Endothelial cell of umbilical vein (primary cell): ENCODE data around the gene LRRC8C.

Source experiments
- CTCF ChIP-seq, 2 donors: IDR thresholded peaks; 1 replicate in 1 of 2; 2 replicates in 1 of 2; pipeline ENCODE4 v1.5.1; 2011; ENCODE audit warnings: low read length in 2 of 2, mild to moderate bottlenecking in 2 of 2, moderate library complexity in 2 of 2, control low read depth in 1 of 2, inconsistent platforms in 1 of 2, low read depth in 1 of 2; ENCODE audit not compliant: insufficient read depth in 1 of 2; ENCODE audit errors: extremely low read depth in 1 of 2
- EZH2 ChIP-seq: IDR thresholded peaks from 2 replicates; pipeline ENCODE4 v1.6.1; 2012; ENCODE audit warnings: borderline replicate concordance, low read depth, mild to moderate bottlenecking, moderate library complexity, low read length, inconsistent platforms; ENCODE audit not compliant: severe bottlenecking
- FOS ChIP-seq: IDR thresholded peaks from 2 replicates; pipeline ENCODE4 v1.6.1; 2011; ENCODE audit warnings: mild to moderate bottlenecking, low read length, moderate library complexity, borderline replicate concordance; ENCODE audit not compliant: insufficient read depth
- GATA2 ChIP-seq: IDR thresholded peaks from 2 replicates; pipeline ENCODE4 v1.7.0; 2011; ENCODE audit warnings: low read depth, mild to moderate bottlenecking, moderate library complexity, mixed read lengths, low read length; ENCODE audit not compliant: insufficient read length, insufficient read depth
- MAX ChIP-seq: IDR thresholded peaks from 2 replicates; pipeline ENCODE4 v1.6.1; 2011; ENCODE audit not compliant: insufficient read depth, insufficient read length
- MYC ChIP-seq: IDR thresholded peaks from one replicate; pipeline ENCODE4 v1.6.1; 2011; ENCODE audit warnings: mild to moderate bottlenecking, low read depth, low read length
- POLR2A ChIP-seq: IDR thresholded peaks from 2 replicates; pipeline ENCODE4 v1.6.1; 2012; ENCODE audit warnings: low read depth, mild to moderate bottlenecking, control low read depth, low read length
- POLR2AphosphoS5 ChIP-seq: IDR thresholded peaks from 2 replicates; pipeline ENCODE4 v1.6.1; 2012; ENCODE audit warnings: low read depth, mild to moderate bottlenecking, control low read depth, low read length, moderate library complexity; ENCODE audit not compliant: insufficient read depth

- TF ChIP-seq MYC: no peak
- TF ChIP-seq CTCF (IDR thresholded peaks at IDR 0.05; ENCODE audit: extremely low read depth in 1 of 2, insufficient read depth in 1 of 2, low read depth in 1 of 2, low read length in 2 of 2): no peak
- TF ChIP-seq GATA2: no peak
- TF ChIP-seq POLR2A: no peak
- no peak for TF ChIP-seq POLR2AphosphoS5
- no peak for TF ChIP-seq FOS
- TF ChIP-seq MAX: no peak
- TF ChIP-seq EZH2: no peak
Measured at GRCh38 chr1:89594096-89594740, 38.7 kb upstream of the LRRC8C start.
